ENCODE results near the gene MLH3. TPM values are rescaled to one million over a fixed set of nuclear protein-coding genes. Genes with fewer than 3 reads are reported as not detected.
A peak's percentile ranks its signal among the peaks of the same experiment; 100 is the strongest.

The MLH3 gene
- total RNA-seq, 2 donors from 2014 or later = 18.2 to 23.7 TPM

DNA sequence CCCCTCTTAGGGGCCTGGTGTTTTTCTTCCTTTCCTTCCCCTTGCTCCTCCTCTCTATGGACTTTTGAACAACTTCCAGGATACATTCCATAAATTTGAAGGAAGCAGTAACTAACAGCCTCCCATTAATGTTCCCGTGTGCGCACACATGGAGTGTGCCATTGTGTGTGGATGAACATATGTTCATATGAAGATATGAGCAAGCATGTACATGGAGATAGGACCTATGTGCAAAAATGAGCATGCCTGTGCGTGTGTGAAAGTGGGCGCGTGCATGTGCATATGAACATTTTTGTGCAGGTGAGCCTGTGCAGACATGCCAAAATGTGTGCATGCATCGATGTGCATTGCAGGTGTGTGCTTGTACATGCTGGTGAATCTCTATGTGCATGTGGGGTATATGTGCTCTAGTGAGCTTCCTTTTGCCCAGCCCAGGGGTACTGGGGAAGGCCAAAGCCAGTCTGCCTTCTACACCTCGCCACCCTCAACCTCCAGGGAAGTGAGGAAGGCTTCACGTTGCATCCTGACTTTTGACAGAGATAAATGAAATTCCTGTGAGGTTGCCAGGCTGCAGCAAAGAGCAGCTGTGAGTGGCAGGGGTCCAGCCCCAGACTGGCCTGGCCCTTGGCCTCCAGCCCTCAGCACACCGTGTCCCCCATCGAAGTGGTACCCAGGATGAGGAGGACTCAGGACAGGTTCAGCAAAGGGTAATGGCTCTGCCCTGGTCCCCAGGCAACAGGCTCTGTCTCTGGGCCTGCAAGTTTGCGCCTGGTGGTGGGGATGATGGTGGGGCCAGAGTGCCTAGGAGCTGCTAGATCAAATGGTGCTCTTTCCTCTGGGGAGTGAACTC is 74.8 kb downstream of the MLH3 start:
- TF ChIP-seq POLR2A (IDR thresholded peaks at IDR 0.05) = no peak
- TF ChIP-seq, protein P1, sequence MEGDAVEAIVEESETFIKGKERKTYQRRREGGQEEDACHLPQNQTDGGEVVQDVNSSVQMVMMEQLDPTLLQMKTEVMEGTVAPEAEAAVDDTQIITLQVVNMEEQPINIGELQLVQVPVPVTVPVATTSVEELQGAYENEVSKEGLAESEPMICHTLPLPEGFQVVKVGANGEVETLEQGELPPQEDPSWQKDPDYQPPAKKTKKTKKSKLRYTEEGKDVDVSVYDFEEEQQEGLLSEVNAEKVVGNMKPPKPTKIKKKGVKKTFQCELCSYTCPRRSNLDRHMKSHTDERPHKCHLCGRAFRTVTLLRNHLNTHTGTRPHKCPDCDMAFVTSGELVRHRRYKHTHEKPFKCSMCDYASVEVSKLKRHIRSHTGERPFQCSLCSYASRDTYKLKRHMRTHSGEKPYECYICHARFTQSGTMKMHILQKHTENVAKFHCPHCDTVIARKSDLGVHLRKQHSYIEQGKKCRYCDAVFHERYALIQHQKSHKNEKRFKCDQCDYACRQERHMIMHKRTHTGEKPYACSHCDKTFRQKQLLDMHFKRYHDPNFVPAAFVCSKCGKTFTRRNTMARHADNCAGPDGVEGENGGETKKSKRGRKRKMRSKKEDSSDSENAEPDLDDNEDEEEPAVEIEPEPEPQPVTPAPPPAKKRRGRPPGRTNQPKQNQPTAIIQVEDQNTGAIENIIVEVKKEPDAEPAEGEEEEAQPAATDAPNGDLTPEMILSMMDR (IDR thresholded peaks at IDR 0.05) = no peak
- H3K9me3 ChIP-seq = no peaks in the 10 kb centered on the region
- H3K4me3 ChIP-seq = no peak overlapping the region
- ATAC-seq = no peak
- H3K4me1 ChIP-seq = no peaks in the 10 kb centered on the region
- DNase-seq = no peak
- intact Hi-C loops (cut with DNase I) = no loop called here
- H3K36me3 ChIP-seq (replicated peaks in 1 of 2; ENCODE audit: insufficient read depth in 1 of 2, low read depth in 2 of 2) = no peaks in the 10 kb centered on the region
- 82 to 84% methylated on average over 8 to 11 of the region's 11 CpGs for WGBS, 2 donors
- no peak overlapping the region for H3K27ac ChIP-seq
- no peaks in the 10 kb centered on the region for H3K27me3 ChIP-seq

DNA sequence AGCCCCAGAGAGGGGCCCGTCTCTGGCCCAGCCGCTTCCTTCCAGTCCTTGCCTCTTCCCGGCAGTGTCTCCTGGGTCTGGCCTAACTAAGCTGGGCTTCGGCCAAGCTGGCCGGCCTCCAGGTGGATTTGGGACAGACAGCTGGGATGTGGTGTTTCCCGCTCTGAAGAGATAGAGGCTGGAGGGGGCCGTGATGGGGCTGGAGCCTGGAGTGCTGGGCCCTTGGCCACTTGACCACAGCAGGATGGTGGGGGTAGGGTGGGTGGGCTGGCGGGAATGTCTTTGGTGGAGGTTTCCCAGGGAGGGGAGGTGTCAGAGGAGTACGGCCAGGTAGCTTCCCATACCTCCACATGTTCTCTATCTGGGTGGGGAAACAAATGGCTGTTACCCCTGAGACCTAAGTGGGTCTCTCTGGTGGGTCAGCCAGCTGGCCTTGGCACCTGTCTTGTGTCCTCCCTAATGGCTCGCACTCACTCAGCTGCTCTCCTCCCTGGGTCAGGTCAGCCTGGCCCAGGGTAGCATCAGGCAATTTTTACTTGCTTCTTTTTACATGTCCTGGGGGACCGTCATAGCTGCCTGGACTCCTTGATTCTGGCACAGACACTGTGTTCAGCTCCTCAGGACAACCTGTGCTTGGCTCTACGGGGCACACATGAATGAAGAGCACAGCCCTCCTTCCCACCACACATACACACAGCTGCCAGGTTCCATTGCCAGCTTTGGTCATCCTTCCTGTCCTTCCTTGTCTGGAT is 76.0 kb downstream of the MLH3 start:
- H3K4me3 ChIP-seq = no peak overlapping the region
- DNase-seq = peak; percentile 36 to 67 (median 58)
- no peaks in the 10 kb centered on the region for H3K4me1 ChIP-seq
- intact Hi-C loops (cut with DNase I) = no loop called here
- WGBS, 2 donors = 66 to 72% methylated on average over 8 to 12 of the region's 12 CpGs
- no peak overlapping the region for H3K27ac ChIP-seq
- H3K27me3 ChIP-seq = no peaks in the 10 kb centered on the region
- H3K9me3 ChIP-seq = no peaks in the 10 kb centered on the region
- TF ChIP-seq POLR2A (IDR thresholded peaks at IDR 0.05) = no peak
- TF ChIP-seq, protein P1 (IDR thresholded peaks at IDR 0.05) = no peak
- peak; percentile 27 for ATAC-seq
- H3K36me3 ChIP-seq (replicated peaks in 1 of 2; ENCODE audit: insufficient read depth in 1 of 2, low read depth in 2 of 2) = no peaks in the 10 kb centered on the region

DNA sequence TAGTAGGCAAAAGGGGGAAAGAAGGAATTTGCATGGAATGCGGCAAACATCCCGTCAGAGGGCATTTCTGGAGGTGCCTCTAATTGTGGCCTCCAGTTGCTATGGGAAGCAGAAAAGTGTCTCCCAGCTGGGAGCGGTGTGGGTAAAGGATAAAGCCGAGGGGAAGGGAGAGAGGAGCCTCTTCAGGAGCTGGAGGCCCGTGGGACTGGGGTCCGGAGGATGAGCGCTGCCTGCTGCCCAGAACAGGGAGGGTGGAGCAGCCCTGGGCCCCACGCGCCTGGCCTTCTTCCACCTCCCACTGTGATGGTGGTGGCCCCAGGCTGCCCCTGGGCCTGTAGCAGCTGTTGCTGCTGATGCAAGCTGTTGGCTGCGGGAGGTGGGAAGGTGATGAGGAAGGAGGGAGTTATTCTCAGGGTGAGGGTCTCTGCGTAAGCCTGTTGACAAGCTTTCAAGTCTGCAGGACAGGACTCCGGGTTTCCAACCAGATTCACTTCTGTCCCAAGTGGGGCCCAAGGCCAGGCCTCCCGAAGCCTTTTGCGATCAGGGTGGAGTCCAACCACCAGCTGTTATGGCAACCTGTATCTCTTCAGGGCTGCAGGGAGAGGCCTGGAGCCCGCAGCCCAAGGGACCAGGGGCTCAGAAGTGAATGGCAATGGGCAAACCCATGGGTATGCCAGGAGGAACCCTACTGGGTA is 76.8 kb downstream of the MLH3 start:
- intact Hi-C loops (cut with DNase I) = no loop called here
- Histone ChIP-seq H3K9me3 (no peaks in the 10 kb centered on the region), H3K4me3 (no peak overlapping the region), H3K27me3 (no peaks in the 10 kb centered on the region), H3K27ac (no peak overlapping the region), H3K36me3 (replicated peaks in 1 of 2; ENCODE audit: insufficient read depth in 1 of 2, low read depth in 2 of 2) (no peaks in the 10 kb centered on the region), H3K4me1 (no peaks in the 10 kb centered on the region)
- no peak for TF ChIP-seq POLR2A (IDR thresholded peaks at IDR 0.05)
- TF ChIP-seq, protein P1 (IDR thresholded peaks at IDR 0.05) = no peak
- DNase-seq = no peak
- WGBS, 2 donors = 80 to 87% methylated on average over 12 to 15 of the region's 15 CpGs
- ATAC-seq = no peak

DNA sequence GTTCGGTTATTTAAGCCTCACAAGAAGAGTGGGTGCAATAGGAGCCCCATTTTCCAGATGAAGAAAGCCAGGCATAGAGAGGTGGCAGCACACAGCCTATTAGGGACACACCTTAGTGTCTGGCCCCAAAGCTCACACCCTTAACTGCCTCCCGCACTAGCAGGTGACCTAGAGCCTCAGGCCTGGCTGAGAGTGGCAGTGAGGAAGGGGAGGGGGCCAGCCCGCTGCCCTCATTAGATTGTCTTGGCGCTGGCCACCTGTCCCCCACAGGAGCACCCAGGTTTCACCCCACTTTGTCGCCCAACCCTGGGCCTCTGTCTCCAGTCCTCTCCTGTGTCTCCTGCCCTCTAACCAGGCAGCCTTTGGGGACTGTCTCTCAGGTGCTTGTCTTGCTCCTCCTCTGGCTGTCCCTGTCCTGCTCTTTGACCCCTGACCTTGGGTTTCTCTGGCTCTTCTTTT is 77.3 kb downstream of the MLH3 start:
- no peaks in the 10 kb centered on the region for H3K36me3 ChIP-seq (replicated peaks in 1 of 2; ENCODE audit: insufficient read depth in 1 of 2, low read depth in 2 of 2)
- no peak overlapping the region for H3K4me3 ChIP-seq
- H3K4me1 ChIP-seq = no peaks in the 10 kb centered on the region
- intact Hi-C loops (cut with DNase I) = no loop called here
- H3K27me3 ChIP-seq = no peaks in the 10 kb centered on the region
- ATAC-seq (no peak), DNase-seq (no peak)
- WGBS, 2 donors = 79 to 91% methylated on average over 4 to 5 of the region's 5 CpGs
- H3K27ac ChIP-seq = no peak overlapping the region
- H3K9me3 ChIP-seq = no peaks in the 10 kb centered on the region
- no peak for TF ChIP-seq POLR2A (IDR thresholded peaks at IDR 0.05)
- TF ChIP-seq, protein P1 (IDR thresholded peaks at IDR 0.05) = no peak

Measured in body of pancreas (tissue), 4 donors.